ENCODE data around the gene CHST2. TPM values are rescaled to one million over a fixed set of nuclear protein-coding genes. Genes with fewer than 3 reads are reported as not detected.

The CHST2 gene
- total RNA-seq, 1 donor: 6.7 TPM

- no peak for DNase-seq (ENCODE audit: low read depth in 2 of 3, low spot score in 2 of 3)
These were observed 23.8 kb upstream of the CHST2 start for GRCh38 chr3:143095813-143096212.

- DNase-seq (ENCODE audit: low read depth in 2 of 3, low spot score in 2 of 3): no peak
These were observed 21.4 kb upstream of the CHST2 start for GRCh38 chr3:143098032-143098764.

GRCh38 chr3:143099210-143099609, 20.4 kb upstream of the CHST2 start:
- no peak for DNase-seq (ENCODE audit: low read depth in 2 of 3, low spot score in 2 of 3)

GRCh38 chr3:143099690-143100089, 19.9 kb upstream of the CHST2 start:
- no peak for DNase-seq (ENCODE audit: low read depth in 2 of 3, low spot score in 2 of 3)

GRCh38 chr3:143100451-143100850, 19.1 kb upstream of the CHST2 start:
- DNase-seq (ENCODE audit: low read depth in 2 of 3, low spot score in 2 of 3): no peak

- DNase-seq (ENCODE audit: low read depth in 2 of 3, low spot score in 2 of 3): no peak
These were observed 17.7 kb upstream of the CHST2 start for GRCh38 chr3:143101792-143102381.

GRCh38 chr3:143103652-143104051, 15.9 kb upstream of the CHST2 start:
- no peak for DNase-seq (ENCODE audit: low read depth in 2 of 3, low spot score in 2 of 3)

GRCh38 chr3:143105170-143105569, 14.4 kb upstream of the CHST2 start:
- no peak for DNase-seq (ENCODE audit: low read depth in 2 of 3, low spot score in 2 of 3)

- no peak for DNase-seq (ENCODE audit: low read depth in 2 of 3, low spot score in 2 of 3)
These were observed 9.7 kb upstream of the CHST2 start for GRCh38 chr3:143109861-143110260.

GRCh38 chr3:143110371-143110770, 9.2 kb upstream of the CHST2 start:
- DNase-seq (ENCODE audit: low read depth in 2 of 3, low spot score in 2 of 3): no peak

GRCh38 chr3:143118630-143119008, 952 bp upstream of the CHST2 start:
- no peak for DNase-seq (ENCODE audit: low read depth in 2 of 3, low spot score in 2 of 3)

- peak in 1 of 3 donors; percentile 19 for DNase-seq (ENCODE audit: low read depth in 2 of 3, low spot score in 2 of 3)
These were observed 574 bp downstream of the CHST2 start for GRCh38 chr3:143119974-143120715.

GRCh38 chr3:143120716-143121240, 1.2 kb downstream of the CHST2 start:
- peak in 2 of 3 donors; percentile 52 to 53 for DNase-seq (ENCODE audit: low read depth in 2 of 3, low spot score in 2 of 3)

- peak; percentile 41 to 69 (median 66) for DNase-seq (ENCODE audit: low read depth in 2 of 3, low spot score in 2 of 3)
These were observed 1.9 kb downstream of the CHST2 start for GRCh38 chr3:143121241-143122088.

- DNase-seq (ENCODE audit: low read depth in 2 of 3, low spot score in 2 of 3): no peak
These were observed 2.5 kb downstream of the CHST2 start for GRCh38 chr3:143122089-143122430.

- DNase-seq (ENCODE audit: low read depth in 2 of 3, low spot score in 2 of 3): peak in 2 of 3 donors; percentile 27 to 67
These were observed 3.2 kb downstream of the CHST2 start for GRCh38 chr3:143122608-143123352.

- no peak for DNase-seq (ENCODE audit: low read depth in 2 of 3, low spot score in 2 of 3)
These were observed 3.9 kb downstream of the CHST2 start for GRCh38 chr3:143123353-143123984.

- no peak for DNase-seq (ENCODE audit: low read depth in 2 of 3, low spot score in 2 of 3)
These were observed 5.3 kb downstream of the CHST2 start for GRCh38 chr3:143124601-143125520.
